K562 (cell line): ENCODE data around the gene TNPO3. TPM values are rescaled to one million over a fixed set of nuclear protein-coding genes. Genes with fewer than 3 reads are reported as not detected.
A peak's percentile ranks its signal among the peaks of the same experiment; 100 is the strongest.

Experiments
- BRF1 ChIP-seq: IDR thresholded peaks from 3 replicates; pipeline ENCODE4 v1.6.1; 2011; ENCODE audit warnings: borderline replicate concordance, mild to moderate bottlenecking; ENCODE audit not compliant: insufficient read length; ENCODE audit errors: extremely low read depth
- CC2D1A ChIP-seq: fragments of 450-650 bp; IDR thresholded peaks from 2 replicates; pipeline ENCODE4 v1.6.1; 2017; ENCODE audit warnings: mild to moderate bottlenecking
- FOXK2 ChIP-seq, 2 experiments: fragments of 450-650 bp; IDR thresholded peaks in 1 of 2; conservative IDR thresholded peaks in 1 of 2; 2 replicates each; pipeline ENCODE4 v1.6.1; 2016; ENCODE audit warnings: low read depth in 2 of 2, mild to moderate bottlenecking in 1 of 2
- NELFE ChIP-seq: IDR thresholded peaks from 2 replicates; pipeline ENCODE4 v1.6.1; 2011; ENCODE audit warnings: mild to moderate bottlenecking; ENCODE audit not compliant: insufficient read depth, insufficient read length
- NFE2 ChIP-seq: IDR thresholded peaks from 2 replicates; pipeline ENCODE4 v1.6.1; 2014; ENCODE audit warnings: antibody characterized with exemption, low read depth
- POLR2B ChIP-seq: fragments of 450-650 bp; IDR thresholded peaks from 2 replicates; pipeline ENCODE4 v1.6.1; 2018; ENCODE audit warnings: low read depth; ENCODE audit not compliant: partially characterized antibody
- SRSF7 ChIP-seq: fragments of 200-400 bp; formaldehyde crosslinking; optimal IDR thresholded peaks from 2 replicates; pipeline ENCODE3; 2017; ENCODE audit warnings: mild to moderate bottlenecking, low read depth, low read length
- TAF15 ChIP-seq: fragments of 200-400 bp; formaldehyde crosslinking; IDR thresholded peaks from 2 replicates; pipeline ENCODE4 v1.6.1; 2017; ENCODE audit warnings: mild to moderate bottlenecking, low read depth, low read length, moderate library complexity
- TFAM ChIP-seq: fragments of 250-450 bp; sonication (Bioruptor Pico); conservative IDR thresholded peaks from 2 replicates; pipeline ENCODE4 v1.5.0; 2021; ENCODE audit warnings: mild to moderate bottlenecking, moderate library complexity
- polyA plus RNA-seq, 8 experiments: library from polyadenylated mRNA; depleted of rRNA in 4 of 8; stranded (reverse) in 5 of 8; unstranded in 3 of 8; fragments of >200 nt; fragmentation: Nextera tagmentation in 2 of 8; fragmentation: Illumina TruSeq in 1 of 8; extraction: Ambion mirVana in 2 of 8; extraction: Trizol in 1 of 8; gene quantifications; 2 replicates each; pipeline versions ENCODE4 v1.2.1 to v1.2.3, GENCODE V29; 2011 to 2014; ENCODE audit warnings: inconsistent platforms in 1 of 8, missing spikeins in 1 of 8
- total RNA-seq, 7 experiments: library from RNA; depleted of rRNA in 6 of 7; stranded (reverse); fragments of >200 nt in 6 of 7; fragmentation: Illumina TruSeq in 2 of 7; extraction: Trizol in 2 of 7; gene quantifications; 2 replicates each; pipeline versions ENCODE4 v1.2.1 to v1.2.3, GENCODE V29; 2011 to 2021; ENCODE audit warnings: low replicate concordance in 1 of 7
- TF ChIP-seq, protein P1 (sequence below): fragments of 250-450 bp; sonication (Bioruptor Pico); IDR thresholded peaks from 2 replicates; pipeline ENCODE4 v1.4.0; 2020; ENCODE audit warnings: mild to moderate bottlenecking, moderate library complexity, borderline replicate concordance
- TF ChIP-seq, protein P2 (sequence below): sonication (generic); formaldehyde crosslinking; IDR thresholded peaks from 2 replicates; pipeline ENCODE4 v1.8.0; 2022; ENCODE audit warnings: mild to moderate bottlenecking, missing genetic modification reagents, borderline replicate concordance
- TF ChIP-seq, protein P3 (sequence below), 2 experiments: fragments of 450-650 bp in 1 of 2; sonication (generic) in 1 of 2; formaldehyde crosslinking in 1 of 2; IDR thresholded peaks; 2 replicates each; pipeline versions ENCODE4 v1.7.1 to v1.9.0; 2016 to 2022; ENCODE audit warnings: inconsistent platforms in 1 of 2, mild to moderate bottlenecking in 1 of 2, missing genetic modification reagents in 1 of 2

The TNPO3 gene
- total and polyA plus RNA-seq, 9 of the 15 experiments (the other 6 are each of a cell fraction or from before 2014, with no cell fraction given): 35.8 to 125 (median 110) TPM

DNA sequence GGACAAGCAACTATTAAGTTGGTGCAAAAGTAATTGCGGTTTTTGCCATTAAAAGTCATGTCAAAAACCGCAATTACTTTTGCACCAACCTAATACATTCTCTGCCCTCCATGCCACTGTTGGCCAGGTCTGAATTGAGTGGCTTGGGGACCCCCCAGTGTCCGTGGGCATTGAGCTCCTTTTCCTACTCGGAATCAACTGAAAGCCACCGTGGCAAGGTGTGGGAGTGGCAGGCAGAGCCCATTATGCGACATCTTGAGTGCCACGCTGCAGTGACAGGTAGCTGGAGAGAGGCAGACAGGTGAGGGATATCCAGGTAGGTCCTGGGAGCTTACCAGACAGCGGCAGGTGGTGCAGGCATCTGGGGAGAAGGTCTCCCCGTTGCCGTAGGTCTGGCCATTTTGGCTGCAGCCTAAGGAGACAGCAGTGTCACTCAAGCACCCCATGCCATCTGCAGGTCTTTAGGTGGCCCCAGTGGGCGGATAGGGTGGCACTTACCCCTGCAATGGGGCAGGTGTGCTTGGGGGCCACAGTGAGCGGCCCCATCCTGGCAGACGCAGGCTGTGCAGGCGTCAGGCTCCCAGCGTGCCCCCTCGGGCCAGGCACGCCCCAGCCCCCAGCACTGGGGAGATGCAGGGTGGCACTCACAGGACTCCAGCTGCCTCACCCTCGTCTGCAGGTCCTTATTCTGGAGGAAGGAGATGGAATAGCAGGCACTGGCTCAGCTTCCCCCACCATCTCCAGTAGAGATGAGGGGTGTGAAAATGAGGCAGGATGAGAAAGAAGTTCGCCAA, 147.9 kb downstream of the TNPO3 start (continued):
- TF ChIP-seq FOXK2 (conservative IDR thresholded peaks at IDR 0.05 in 1 of 2, IDR thresholded peaks at IDR 0.05 in 1 of 2; ENCODE audit: low read depth in 2 of 2) (no peak), POLR2B (peak; percentile 38), TFAM (CRISPR knock-in tag) (no peak), TAF15 (no peak), CC2D1A (no peak), SRSF7 (no peak), NELFE (no peak), NFE2 (no peak), BRF1 (no peak)
- TF ChIP-seq, protein P1, sequence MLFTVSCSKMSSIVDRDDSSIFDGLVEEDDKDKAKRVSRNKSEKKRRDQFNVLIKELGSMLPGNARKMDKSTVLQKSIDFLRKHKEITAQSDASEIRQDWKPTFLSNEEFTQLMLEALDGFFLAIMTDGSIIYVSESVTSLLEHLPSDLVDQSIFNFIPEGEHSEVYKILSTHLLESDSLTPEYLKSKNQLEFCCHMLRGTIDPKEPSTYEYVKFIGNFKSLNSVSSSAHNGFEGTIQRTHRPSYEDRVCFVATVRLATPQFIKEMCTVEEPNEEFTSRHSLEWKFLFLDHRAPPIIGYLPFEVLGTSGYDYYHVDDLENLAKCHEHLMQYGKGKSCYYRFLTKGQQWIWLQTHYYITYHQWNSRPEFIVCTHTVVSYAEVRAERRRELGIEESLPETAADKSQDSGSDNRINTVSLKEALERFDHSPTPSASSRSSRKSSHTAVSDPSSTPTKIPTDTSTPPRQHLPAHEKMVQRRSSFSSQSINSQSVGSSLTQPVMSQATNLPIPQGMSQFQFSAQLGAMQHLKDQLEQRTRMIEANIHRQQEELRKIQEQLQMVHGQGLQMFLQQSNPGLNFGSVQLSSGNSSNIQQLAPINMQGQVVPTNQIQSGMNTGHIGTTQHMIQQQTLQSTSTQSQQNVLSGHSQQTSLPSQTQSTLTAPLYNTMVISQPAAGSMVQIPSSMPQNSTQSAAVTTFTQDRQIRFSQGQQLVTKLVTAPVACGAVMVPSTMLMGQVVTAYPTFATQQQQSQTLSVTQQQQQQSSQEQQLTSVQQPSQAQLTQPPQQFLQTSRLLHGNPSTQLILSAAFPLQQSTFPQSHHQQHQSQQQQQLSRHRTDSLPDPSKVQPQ (CRISPR knock-in tag): no peak
- TF ChIP-seq, protein P2, sequence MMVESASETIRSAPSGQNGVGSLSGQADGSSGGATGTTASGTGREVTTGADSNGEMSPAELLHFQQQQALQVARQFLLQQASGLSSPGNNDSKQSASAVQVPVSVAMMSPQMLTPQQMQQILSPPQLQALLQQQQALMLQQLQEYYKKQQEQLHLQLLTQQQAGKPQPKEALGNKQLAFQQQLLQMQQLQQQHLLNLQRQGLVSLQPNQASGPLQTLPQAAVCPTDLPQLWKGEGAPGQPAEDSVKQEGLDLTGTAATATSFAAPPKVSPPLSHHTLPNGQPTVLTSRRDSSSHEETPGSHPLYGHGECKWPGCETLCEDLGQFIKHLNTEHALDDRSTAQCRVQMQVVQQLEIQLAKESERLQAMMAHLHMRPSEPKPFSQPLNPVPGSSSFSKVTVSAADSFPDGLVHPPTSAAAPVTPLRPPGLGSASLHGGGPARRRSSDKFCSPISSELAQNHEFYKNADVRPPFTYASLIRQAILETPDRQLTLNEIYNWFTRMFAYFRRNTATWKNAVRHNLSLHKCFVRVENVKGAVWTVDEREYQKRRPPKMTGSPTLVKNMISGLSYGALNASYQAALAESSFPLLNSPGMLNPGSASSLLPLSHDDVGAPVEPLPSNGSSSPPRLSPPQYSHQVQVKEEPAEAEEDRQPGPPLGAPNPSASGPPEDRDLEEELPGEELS: no peak
- TF ChIP-seq, protein P3, sequence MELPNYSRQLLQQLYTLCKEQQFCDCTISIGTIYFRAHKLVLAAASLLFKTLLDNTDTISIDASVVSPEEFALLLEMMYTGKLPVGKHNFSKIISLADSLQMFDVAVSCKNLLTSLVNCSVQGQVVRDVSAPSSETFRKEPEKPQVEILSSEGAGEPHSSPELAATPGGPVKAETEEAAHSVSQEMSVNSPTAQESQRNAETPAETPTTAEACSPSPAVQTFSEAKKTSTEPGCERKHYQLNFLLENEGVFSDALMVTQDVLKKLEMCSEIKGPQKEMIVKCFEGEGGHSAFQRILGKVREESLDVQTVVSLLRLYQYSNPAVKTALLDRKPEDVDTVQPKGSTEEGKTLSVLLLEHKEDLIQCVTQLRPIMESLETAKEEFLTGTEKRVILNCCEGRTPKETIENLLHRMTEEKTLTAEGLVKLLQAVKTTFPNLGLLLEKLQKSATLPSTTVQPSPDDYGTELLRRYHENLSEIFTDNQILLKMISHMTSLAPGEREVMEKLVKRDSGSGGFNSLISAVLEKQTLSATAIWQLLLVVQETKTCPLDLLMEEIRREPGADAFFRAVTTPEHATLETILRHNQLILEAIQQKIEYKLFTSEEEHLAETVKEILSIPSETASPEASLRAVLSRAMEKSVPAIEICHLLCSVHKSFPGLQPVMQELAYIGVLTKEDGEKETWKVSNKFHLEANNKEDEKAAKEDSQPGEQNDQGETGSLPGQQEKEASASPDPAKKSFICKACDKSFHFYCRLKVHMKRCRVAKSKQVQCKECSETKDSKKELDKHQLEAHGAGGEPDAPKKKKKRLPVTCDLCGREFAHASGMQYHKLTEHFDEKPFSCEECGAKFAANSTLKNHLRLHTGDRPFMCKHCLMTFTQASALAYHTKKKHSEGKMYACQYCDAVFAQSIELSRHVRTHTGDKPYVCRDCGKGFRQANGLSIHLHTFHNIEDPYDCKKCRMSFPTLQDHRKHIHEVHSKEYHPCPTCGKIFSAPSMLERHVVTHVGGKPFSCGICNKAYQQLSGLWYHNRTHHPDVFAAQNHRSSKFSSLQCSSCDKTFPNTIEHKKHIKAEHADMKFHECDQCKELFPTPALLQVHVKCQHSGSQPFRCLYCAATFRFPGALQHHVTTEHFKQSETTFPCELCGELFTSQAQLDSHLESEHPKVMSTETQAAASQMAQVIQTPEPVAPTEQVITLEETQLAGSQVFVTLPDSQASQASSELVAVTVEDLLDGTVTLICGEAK (IDR thresholded peaks at IDR 0.05): peak; percentile 86
- TF ChIP-seq, protein P3 (CRISPR knock-in tag; IDR thresholded peaks at IDR 0.05): no peak
